C4-2B (cell line): ENCODE data around the gene COL15A1.

Experiments
- H3K27ac ChIP-seq: fragments of 450-650 bp; 2 replicates; pipeline ENCODE4 v1.5.1; 2017
- ZFX ChIP-seq: fragments of 450-650 bp; IDR thresholded peaks from 2 replicates; pipeline ENCODE4 v1.6.1; 2017
- TF ChIP-seq, protein P1 (sequence below): fragments of 450-650 bp; conservative IDR thresholded peaks from 2 replicates; pipeline ENCODE4 v1.5.1; 2017; ENCODE audit warnings: mild to moderate bottlenecking

COL15A1 gene

GRCh38 chr9:99106044-99106375 is 162.3 kb downstream of the COL15A1 start:
- H3K27ac ChIP-seq, result peak overlapping the region; percentile 72
- TF ChIP-seq, protein P1, sequence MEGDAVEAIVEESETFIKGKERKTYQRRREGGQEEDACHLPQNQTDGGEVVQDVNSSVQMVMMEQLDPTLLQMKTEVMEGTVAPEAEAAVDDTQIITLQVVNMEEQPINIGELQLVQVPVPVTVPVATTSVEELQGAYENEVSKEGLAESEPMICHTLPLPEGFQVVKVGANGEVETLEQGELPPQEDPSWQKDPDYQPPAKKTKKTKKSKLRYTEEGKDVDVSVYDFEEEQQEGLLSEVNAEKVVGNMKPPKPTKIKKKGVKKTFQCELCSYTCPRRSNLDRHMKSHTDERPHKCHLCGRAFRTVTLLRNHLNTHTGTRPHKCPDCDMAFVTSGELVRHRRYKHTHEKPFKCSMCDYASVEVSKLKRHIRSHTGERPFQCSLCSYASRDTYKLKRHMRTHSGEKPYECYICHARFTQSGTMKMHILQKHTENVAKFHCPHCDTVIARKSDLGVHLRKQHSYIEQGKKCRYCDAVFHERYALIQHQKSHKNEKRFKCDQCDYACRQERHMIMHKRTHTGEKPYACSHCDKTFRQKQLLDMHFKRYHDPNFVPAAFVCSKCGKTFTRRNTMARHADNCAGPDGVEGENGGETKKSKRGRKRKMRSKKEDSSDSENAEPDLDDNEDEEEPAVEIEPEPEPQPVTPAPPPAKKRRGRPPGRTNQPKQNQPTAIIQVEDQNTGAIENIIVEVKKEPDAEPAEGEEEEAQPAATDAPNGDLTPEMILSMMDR, result no peak
- TF ChIP-seq ZFX, result no peak

GRCh38 chr9:99107421-99107820 is 163.7 kb downstream of the COL15A1 start:
- H3K27ac ChIP-seq, result no peak overlapping the region

DNA sequence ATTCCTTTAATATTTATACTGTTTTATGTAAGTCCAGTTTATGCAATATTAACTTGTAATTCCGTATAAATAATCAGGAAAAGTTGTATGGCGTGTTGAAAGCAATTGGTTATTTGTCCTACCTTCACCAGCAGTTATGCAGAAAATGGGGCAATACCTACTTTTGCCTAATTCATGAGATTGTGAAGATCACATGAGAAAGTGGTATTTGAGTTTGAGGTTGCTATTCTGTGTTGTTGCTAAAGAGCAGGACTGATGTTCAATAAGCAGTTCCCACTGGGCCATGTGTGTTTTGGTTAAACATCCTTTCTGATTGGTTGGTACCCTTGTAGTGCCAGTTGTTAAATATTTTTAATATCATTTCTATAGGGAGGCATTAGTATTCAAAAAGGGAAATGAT is 164.4 kb downstream of the COL15A1 start:
- no peak overlapping the region for H3K27ac ChIP-seq

More at GRCh38 chr9:99107421-99107820, 163.7 kb downstream of the COL15A1 start:
- TF ChIP-seq ZFX, result no peak
- TF ChIP-seq, protein P1, result no peak

DNA sequence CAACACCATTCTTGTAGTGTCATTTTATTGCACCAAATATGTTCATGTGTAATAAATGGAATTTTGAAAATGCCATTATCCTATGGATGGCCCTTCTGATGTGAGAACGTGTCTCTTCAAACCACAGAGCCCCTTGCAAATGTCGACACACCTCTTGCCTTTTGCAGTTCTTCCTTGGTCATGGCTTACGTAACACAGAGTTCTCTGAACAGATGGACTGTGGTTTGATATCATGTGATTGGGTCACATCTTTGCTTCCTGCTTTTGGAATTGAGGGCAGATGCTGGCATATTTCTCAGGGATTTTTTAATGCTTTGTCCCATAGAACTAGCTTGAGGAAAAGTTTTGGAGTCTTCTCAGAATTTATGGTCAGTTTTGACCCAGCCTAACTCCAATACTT is 165.8 kb downstream of the COL15A1 start:
- TF ChIP-seq, protein P1, result no peak
- no peak for TF ChIP-seq ZFX
- H3K27ac ChIP-seq, result no peak overlapping the region

More for the DNA sequence above, 164.4 kb downstream of the COL15A1 start:
- TF ChIP-seq ZFX, result no peak

DNA sequence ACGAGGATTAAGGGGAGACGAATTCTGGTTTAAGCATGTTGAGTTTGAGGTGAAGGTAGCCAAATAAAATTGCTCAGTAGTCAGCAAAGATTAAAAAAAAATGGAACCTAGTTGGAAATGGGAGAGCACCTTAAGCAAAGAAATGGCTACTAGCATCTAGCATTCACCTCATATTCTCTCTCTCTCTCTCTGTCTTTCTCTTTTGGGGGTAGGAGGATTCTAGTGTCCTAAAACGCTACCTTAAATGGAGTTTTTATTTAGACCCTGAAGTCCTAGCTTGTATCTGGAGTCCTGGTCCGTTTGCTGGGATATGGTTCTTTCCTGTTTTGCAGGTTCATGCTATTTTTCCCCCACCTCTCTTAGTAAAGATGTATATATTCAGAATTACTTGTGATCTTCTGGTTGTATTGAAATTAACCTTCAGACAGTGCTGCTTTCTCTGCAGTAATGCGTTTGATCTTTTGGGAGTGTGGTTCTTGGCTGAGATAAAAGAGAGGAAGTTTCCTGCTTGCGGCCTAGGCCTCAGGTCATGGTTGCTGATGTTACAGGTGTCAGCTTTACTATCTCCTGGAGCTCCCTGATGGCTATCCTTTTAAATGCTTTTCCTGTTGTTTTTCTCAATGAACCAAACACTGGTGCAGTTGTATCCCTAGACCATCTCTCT is 169.2 kb downstream of the COL15A1 start:
- H3K27ac ChIP-seq, result no peak overlapping the region

DNA sequence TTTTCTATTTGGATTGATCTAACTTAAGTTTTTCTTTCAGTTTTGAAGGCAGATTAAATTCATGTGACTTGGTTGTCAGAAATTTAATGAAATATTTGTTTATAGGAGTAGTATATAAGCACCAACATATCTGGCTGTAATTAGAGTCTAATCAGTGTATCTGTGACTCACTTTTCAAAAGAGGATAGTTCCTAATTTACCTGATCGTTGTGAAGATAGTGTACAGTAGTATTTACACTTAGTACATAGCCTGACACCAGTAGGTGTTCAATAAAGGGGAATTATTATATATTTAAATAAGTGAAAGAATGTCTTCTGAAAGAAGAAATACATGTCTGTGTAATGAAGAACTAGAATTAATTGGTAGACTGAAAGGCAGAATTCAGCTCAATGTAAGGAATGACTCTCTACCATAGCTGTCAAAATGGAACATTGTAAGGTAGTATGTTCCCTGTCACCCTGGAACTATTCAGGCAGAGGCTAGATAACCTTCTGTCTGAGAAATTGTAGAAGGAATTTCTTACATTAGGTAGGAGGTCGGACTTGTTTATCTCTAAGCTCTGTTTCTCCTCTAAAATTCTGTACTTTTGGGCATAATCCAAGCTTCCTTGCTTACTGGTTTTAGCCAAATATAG is 169.8 kb downstream of the COL15A1 start:
- H3K27ac ChIP-seq, result no peak overlapping the region
- TF ChIP-seq, protein P1, result no peak
- TF ChIP-seq ZFX, result no peak

More for the DNA sequence above, 169.2 kb downstream of the COL15A1 start:
- TF ChIP-seq, protein P1, result no peak
- TF ChIP-seq ZFX, result no peak

GRCh38 chr9:99114049-99114440 is 170.3 kb downstream of the COL15A1 start:
- TF ChIP-seq, protein P1, result no peak
- no peak for TF ChIP-seq ZFX
- no peak overlapping the region for H3K27ac ChIP-seq
